Muscle layer of colon (tissue), 2 donors: ENCODE measurements around the gene IL31RA.

Experiments
- H3K27ac ChIP-seq: one replicate; pipeline ENCODE4 v1.7.0; 2013; ENCODE audit warnings: low read depth, mild to moderate bottlenecking, low read length, moderate library complexity
- H3K27me3 ChIP-seq, 2 donors: one replicate each; pipeline ENCODE4 v1.7.0; 2013; ENCODE audit warnings: low read length in 2 of 2, mild to moderate bottlenecking in 2 of 2; ENCODE audit not compliant: insufficient read depth in 2 of 2, control insufficient read depth in 1 of 2
- H3K36me3 ChIP-seq: one replicate; pipeline ENCODE4 v1.7.0; 2013; ENCODE audit warnings: mild to moderate bottlenecking, low read length; ENCODE audit not compliant: insufficient read depth
- H3K4me1 ChIP-seq: one replicate; pipeline ENCODE4 v1.7.0; 2013; ENCODE audit warnings: mild to moderate bottlenecking, low read length; ENCODE audit not compliant: insufficient read depth
- H3K4me3 ChIP-seq, 2 donors: one replicate each; pipeline ENCODE4 v1.7.0; 2013; ENCODE audit warnings: low read length in 2 of 2, low read depth in 1 of 2, mild to moderate bottlenecking in 1 of 2, moderate library complexity in 1 of 2
- H3K9ac ChIP-seq: one replicate; pipeline ENCODE4 v1.7.0; 2013; ENCODE audit warnings: low read length
- H3K9me3 ChIP-seq: one replicate; pipeline ENCODE4 v1.7.0; 2013; ENCODE audit warnings: mild to moderate bottlenecking, low read length
- donor health status: abdominal sarcoma.
- donor health status: Adenocarcinoma of cecum.

IL31RA gene

GRCh38 chr5:55965525-55965924, 114.4 kb downstream of the IL31RA start:
- H3K27ac ChIP-seq, result no peak overlapping the region

GRCh38 chr5:55966284-55966683, 115.1 kb downstream of the IL31RA start:
- no peak overlapping the region for H3K4me3 ChIP-seq
- peaks cover 9% of the 10 kb centered on the region for H3K36me3 ChIP-seq
- peaks cover 4% of the 10 kb centered on the region for H3K4me1 ChIP-seq
- no peaks in the 10 kb centered on the region for H3K27me3 ChIP-seq
- no peak overlapping the region for H3K9ac ChIP-seq
- no peaks in the 10 kb centered on the region for H3K9me3 ChIP-seq
- H3K27ac ChIP-seq, result no peak overlapping the region

More at GRCh38 chr5:55965525-55965924, 114.4 kb downstream of the IL31RA start:
- Histone ChIP-seq H3K9me3 (no peaks in the 10 kb centered on the region), H3K27me3 (no peaks in the 10 kb centered on the region), H3K4me1 (peaks cover 4% of the 10 kb centered on the region), H3K36me3 (peaks cover 15% of the 10 kb centered on the region), H3K9ac (no peak overlapping the region), H3K4me3 (no peak overlapping the region)

GRCh38 chr5:55969956-55970355, 118.8 kb downstream of the IL31RA start:
- H3K4me3 ChIP-seq, result no peak overlapping the region
- H3K36me3 ChIP-seq, result peaks cover 22% of the 10 kb centered on the region
- peaks cover 4% of the 10 kb centered on the region for H3K4me1 ChIP-seq
- H3K9ac ChIP-seq, result no peak overlapping the region
- no peaks in the 10 kb centered on the region for H3K9me3 ChIP-seq
- no peak overlapping the region for H3K27ac ChIP-seq
- H3K27me3 ChIP-seq, result no peaks in the 10 kb centered on the region
